OCI-LY7 (cell line): ENCODE data around the gene GID8. TPM values are rescaled to one million over a fixed set of nuclear protein-coding genes. Genes with fewer than 3 reads are reported as not detected.

Experiments used
- BruUV-seq: library from RNA; stranded (reverse); fragments of 400-500 nt; replicated peaks from 2 replicates; lab custom pipeline; 2021; lab: Mats Ljungman, UMichigan
- CTCF ChIA-PET: fragments of 300-600 bp; sonication (Branson Sonifier 250); formaldehyde crosslinking; loops from one replicate; lab custom pipeline; 2022; ENCODE audit warnings: antibody characterized with exemption; ENCODE audit not compliant: unreplicated experiment; lab: Charles Lee
- POLR2A ChIA-PET: fragments of 300-600 bp; sonication (Branson Sonifier 250); formaldehyde crosslinking; loops from one replicate; lab custom pipeline; 2022; ENCODE audit warnings: antibody characterized with exemption; lab: Charles Lee
- DNase-seq: peaks from one replicate; pipeline ENCODE4 v3.0.0-alpha.2; 2015; ENCODE audit warnings: low spot score
- H2AFZ ChIP-seq: fragments of 200-600 bp; sonication (generic), shearing (Covaris generic); 2 replicates; pipeline ENCODE4 v1.6.1; 2014; ENCODE audit warnings: mild to moderate bottlenecking, antibody characterized with exemption, low read length, moderate library complexity
- H3K27ac ChIP-seq: fragments of 200-600 bp; sonication (generic); 2 replicates; pipeline ENCODE4 v1.5.1; 2014; ENCODE audit warnings: mixed run types, low read depth, mild to moderate bottlenecking, moderate library complexity, low read length, inconsistent platforms; ENCODE audit not compliant: poor library complexity, severe bottlenecking
- H3K36me3 ChIP-seq: fragments of 200-600 bp; sonication (generic); 2 replicates; pipeline ENCODE4 v1.6.1; 2014; ENCODE audit warnings: mild to moderate bottlenecking, antibody characterized with exemption, low read length, moderate library complexity, mixed read lengths; ENCODE audit not compliant: insufficient read depth
- H3K4me1 ChIP-seq: fragments of 200-600 bp; sonication (generic); 2 replicates; pipeline ENCODE4 v1.5.1; 2014; ENCODE audit warnings: mild to moderate bottlenecking, low read length; ENCODE audit not compliant: insufficient read depth, poor library complexity, severe bottlenecking
- H3K4me2 ChIP-seq: fragments of 200-600 bp; sonication (generic); 2 replicates; pipeline ENCODE4 v1.6.1; 2014; ENCODE audit warnings: mild to moderate bottlenecking, low read length
- H3K4me3 ChIP-seq: fragments of 200-600 bp; sonication (generic); 2 replicates; pipeline ENCODE4 v1.5.1; 2014; ENCODE audit warnings: mild to moderate bottlenecking, low read depth, low read length; ENCODE audit not compliant: poor library complexity, severe bottlenecking
- H3K79me2 ChIP-seq: fragments of 200-600 bp; sonication (generic); 2 replicates; pipeline ENCODE4 v1.6.1; 2016; ENCODE audit warnings: low read depth, mild to moderate bottlenecking, low read length, moderate library complexity, mixed read lengths; ENCODE audit not compliant: insufficient read depth
- H3K9me2 ChIP-seq: fragments of 200-600 bp; sonication (generic); 2 replicates; pipeline ENCODE4 v1.6.1; 2016; ENCODE audit warnings: mild to moderate bottlenecking, low read length, mixed read lengths; ENCODE audit not compliant: insufficient read depth
- H3K9me3 ChIP-seq: fragments of 200-600 bp; sonication (generic); 2 replicates; pipeline ENCODE4 v1.6.1; 2014; ENCODE audit warnings: mild to moderate bottlenecking, mixed run types, low read length, mixed read lengths
- H4K20me1 ChIP-seq: fragments of 200-600 bp; sonication (generic); 2 replicates; pipeline ENCODE4 v1.6.1; 2014; ENCODE audit warnings: mild to moderate bottlenecking, antibody characterized with exemption, low read length, moderate library complexity, mixed read lengths; ENCODE audit not compliant: insufficient read depth
- CTCF ChIP-seq: fragments of 200-600 bp; sonication (generic); conservative IDR thresholded peaks from 2 replicates; pipeline ENCODE4 v1.5.1; 2014; ENCODE audit warnings: mild to moderate bottlenecking, antibody characterized with exemption, low read length, moderate library complexity, mixed read lengths
- EZH2phosphoT487 ChIP-seq: fragments of 200-600 bp; sonication (generic); IDR thresholded peaks from 2 replicates; pipeline ENCODE4 v1.6.1; 2018; ENCODE audit warnings: low read depth, borderline replicate concordance, mild to moderate bottlenecking, mixed run types, antibody characterized with exemption, low read length, moderate library complexity, mixed read lengths
- intact Hi-C: fragments of 100-400 bp; cut with micrococcal nuclease; formaldehyde crosslinking; loops from one replicate; pipeline ENCODE4 v1.10.0; 2022; ENCODE audit not compliant: unreplicated experiment
- total RNA-seq, 2 experiments: library from RNA; depleted of rRNA in 1 of 2; stranded (reverse); fragments of >200 nt in 1 of 2; shearing (Covaris generic) in 1 of 2; gene quantifications; 2 replicates each; pipeline ENCODE4 v1.2.3, GENCODE V29; 2014 to 2022

GID8 gene
- total RNA-seq, 2 experiments from 2014 or later, result 28.7 to 47.7 TPM

- Histone ChIP-seq H3K4me2 (no peak overlapping the region), H4K20me1 (no peaks in the 10 kb centered on the region), H3K27ac (no peak overlapping the region), H3K9me2 (no peaks in the 10 kb centered on the region), H3K4me3 (no peak overlapping the region), H3K79me2 (no peaks in the 10 kb centered on the region), H3K4me1 (no peaks in the 10 kb centered on the region), H3K36me3 (no peaks in the 10 kb centered on the region), H2AFZ (no peak overlapping the region), H3K9me3 (no peaks in the 10 kb centered on the region)
- DNase-seq, result no peak
- ChIA-PET CTCF (no interaction called here), POLR2A (no interaction called here)
- TF ChIP-seq CTCF (no peak), EZH2phosphoT487 (no peak)
- BruUV-seq, result no TSS peak
- intact Hi-C loops, result no loop called here
Measured at GRCh38 chr20:62994869-62995281, 56.9 kb downstream of the GID8 start.

- BruUV-seq, result no TSS peak
- no peak overlapping the region for H3K4me3 ChIP-seq
- H2AFZ ChIP-seq, result no peak overlapping the region
- no peak for TF ChIP-seq EZH2phosphoT487
- TF ChIP-seq CTCF, result no peak
- H3K9me2 ChIP-seq, result no peaks in the 10 kb centered on the region
- H3K9me3 ChIP-seq, result no peaks in the 10 kb centered on the region
- no peaks in the 10 kb centered on the region for H3K36me3 ChIP-seq
- H4K20me1 ChIP-seq, result no peaks in the 10 kb centered on the region
- POLR2A ChIA-PET, result interaction anchor here (0.7 kb wide), 1 partner anchor 16 kb away, joined by 3 read pairs; no protein-coding TSS in a partner anchor
- H3K27ac ChIP-seq, result no peak overlapping the region
- no peaks in the 10 kb centered on the region for H3K4me1 ChIP-seq
- no peak overlapping the region for H3K4me2 ChIP-seq
- CTCF ChIA-PET, result interaction anchor here (0.6 kb wide), 1 partner anchor 550 kb away, joined by 4 read pairs; no protein-coding TSS in a partner anchor
- intact Hi-C loops, result no loop called here
- DNase-seq, result no peak
- H3K79me2 ChIP-seq, result no peaks in the 10 kb centered on the region
Measured at GRCh38 chr20:62995481-62995880, 57.5 kb downstream of the GID8 start.

- BruUV-seq, result no TSS peak
Measured at GRCh38 chr20:62995898-62996595, 58.1 kb downstream of the GID8 start.

More at GRCh38 chr20:62995898-62996595, 58.1 kb downstream of the GID8 start:
- TF ChIP-seq CTCF (no peak), EZH2phosphoT487 (no peak)
- Histone ChIP-seq H4K20me1 (no peaks in the 10 kb centered on the region), H3K79me2 (no peaks in the 10 kb centered on the region), H3K9me2 (no peaks in the 10 kb centered on the region), H2AFZ (no peak overlapping the region), H3K27ac (no peak overlapping the region), H3K4me2 (no peak overlapping the region), H3K4me1 (no peaks in the 10 kb centered on the region), H3K36me3 (no peaks in the 10 kb centered on the region), H3K4me3 (no peak overlapping the region), H3K9me3 (no peaks in the 10 kb centered on the region)
- POLR2A ChIA-PET, result interaction anchor here (0.7 kb wide), 1 partner anchor 17 kb away, joined by 3 read pairs; no protein-coding TSS in a partner anchor
- DNase-seq, result no peak
- CTCF ChIA-PET, result interaction anchor here (0.6 kb wide), 1 partner anchor 550 kb away, joined by 4 read pairs; no protein-coding TSS in a partner anchor
- intact Hi-C loops, result no loop called here
